SK-MEL-5 (cell line): Measurements from ENCODE around the gene CWC25. TPM values are rescaled to one million over a fixed set of nuclear protein-coding genes. Genes with fewer than 3 reads are reported as not detected.

ENCODE experiments used
- DNase-seq: peaks from one replicate; pipeline ENCODE4 v3.0.0-alpha.2; 2016; ENCODE audit warnings: low read depth, low spot score
- in situ Hi-C: cut with HindIII; loops from 2 replicates; pipeline ENCODE4 v1.10.0; 2016; ENCODE audit warnings: low sequenced_read_pairs, high pct_unique_total_duplicates, low pct_unique_long_range_greater_than_20kb
- small RNA-seq, 2 experiments: library from RNA; depleted of rRNA; stranded (forward); fragments of <200 nt; gene quantifications; one replicate each; pipeline ENCODE3, GENCODE V24; 2014
- total RNA-seq: library from RNA; depleted of rRNA; stranded (reverse); fragments of >200 nt; shearing (Covaris generic); gene quantifications from 2 replicates; pipeline ENCODE4 v1.2.3, GENCODE V29; 2014; rRNA removed

The CWC25 gene
- total RNA-seq, 1 experiment from 2014 or later = 10.1 TPM

DNA sequence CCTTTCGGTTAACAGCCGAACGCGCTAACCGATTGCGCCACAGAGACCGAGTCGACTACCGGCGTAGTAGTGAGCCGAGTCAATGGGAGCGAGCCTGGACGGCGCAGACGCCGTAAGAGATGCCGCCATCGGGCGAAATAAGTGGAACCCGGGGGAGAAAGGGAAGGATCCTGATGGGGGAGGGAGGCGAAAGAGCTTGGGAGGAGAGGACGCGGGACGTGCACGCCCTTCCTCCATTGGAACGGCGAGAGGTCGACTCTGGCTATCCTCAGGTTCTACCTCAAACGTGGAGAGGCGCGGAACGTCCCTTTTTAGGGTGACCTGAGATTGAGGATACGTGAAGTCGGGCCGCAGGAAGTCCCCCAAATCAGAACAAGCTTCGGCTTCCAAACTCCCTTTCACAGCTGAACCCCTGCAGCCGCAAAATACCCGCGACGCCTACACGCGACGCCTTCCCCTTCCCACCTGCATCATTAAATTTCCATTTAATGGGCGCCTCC, 73.3 kb downstream of the CWC25 start:
- in situ Hi-C loops = no loop called here
- peak; percentile 90 for DNase-seq

DNA sequence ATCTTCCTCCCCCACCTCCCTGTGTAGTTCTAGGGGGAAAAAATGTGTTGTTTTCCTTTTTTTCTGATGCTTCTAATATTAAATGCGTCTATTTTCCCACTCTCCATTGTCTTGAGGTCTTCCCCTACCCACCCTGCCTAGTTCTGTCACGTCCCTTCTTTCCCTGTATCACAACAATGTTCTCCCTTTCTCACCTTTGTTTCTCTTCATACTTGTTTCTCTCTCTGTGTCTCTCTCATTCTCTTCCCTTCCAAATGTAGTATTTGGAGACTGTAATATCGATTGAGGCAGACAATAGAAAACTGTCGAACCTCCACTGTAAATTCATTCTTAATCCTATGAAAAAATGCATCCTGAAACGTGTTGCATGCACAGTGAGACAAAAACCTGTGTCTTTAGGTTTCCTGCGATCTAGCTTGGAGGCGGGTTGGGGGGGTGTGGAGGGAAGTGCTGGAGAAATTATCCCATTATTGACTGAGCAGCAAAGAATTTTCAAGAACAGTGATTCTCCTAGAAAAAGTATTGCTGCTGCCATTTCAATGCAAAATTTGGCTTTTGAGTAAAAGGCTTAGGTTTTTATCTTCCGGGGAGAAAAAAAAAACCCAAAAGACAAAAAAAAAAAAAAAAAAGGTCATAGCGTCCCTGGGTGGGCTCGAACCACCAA, 73.8 kb downstream of the CWC25 start:
- no peak for DNase-seq
- in situ Hi-C loops = no loop called here

Small RNA genes lying within 50 kb of the gene (small RNA-seq; reads per million reads assigned to genes)
- gene MIR4727 (0 reads per million in 2 experiments), gene RNU6-866P (0 reads per million in 2 experiments), gene SNORA21 (0 reads per million in 2 experiments), gene SNORA21B (0 reads per million in 2 experiments)

Other genes starting within 250 kb of the CWC25 start
- gene SRCIN1, start 219.4 kb downstream of the CWC25 start, total RNA-seq = 0.37 and 1.3 TPM in 2 replicates
- 5.3 TPM in 2 replicates for gene EPOP, start 150.4 kb downstream of the CWC25 start, total RNA-seq
- gene MLLT6, start 120.0 kb downstream of the CWC25 start, total RNA-seq = 18.7 and 19.1 TPM in 2 replicates
- 6.0 and 7.1 TPM in 2 replicates for gene CISD3, start 95.0 kb downstream of the CWC25 start, total RNA-seq
- gene PCGF2, start 77.0 kb downstream of the CWC25 start, total RNA-seq = 3.5 and 4.3 TPM in 2 replicates
- gene PSMB3, start 72.6 kb downstream of the CWC25 start, total RNA-seq = 300 and 342 TPM in 2 replicates
- 21.6 and 23.1 TPM in 2 replicates for gene PIP4K2B, start 25.8 kb downstream of the CWC25 start, total RNA-seq
- 2,873 and 3,047 TPM in 2 replicates for gene RPL23, start 28.4 kb upstream of the CWC25 start, total RNA-seq
- gene LASP1, start 44.7 kb upstream of the CWC25 start, total RNA-seq = 16.7 and 16.8 TPM in 2 replicates
- not detected in 2 replicates for gene FBXO47, start 142.1 kb upstream of the CWC25 start, total RNA-seq